ENCODE data around the gene ASCC1.

GRCh38 chr10:72204724-72205123, 11.4 kb downstream of the ASCC1 start:
- no peak for TF ChIP-seq CTCF (IDR thresholded peaks at IDR 0.05)
- no peak for TF ChIP-seq POLR2A (IDR thresholded peaks at IDR 0.05)
- TF ChIP-seq POLR2AphosphoS5 (IDR thresholded peaks at IDR 0.05), result no peak
- TF ChIP-seq EP300 (IDR thresholded peaks at IDR 0.05; ENCODE audit: low read depth), result no peak
